ENCODE results near the gene MBTD1.
"Not testable (repeated sequence)": the region's sequence is repeated elsewhere in the genome, so short reads cannot be mapped to it uniquely, and the experiment has no call there.

Gene MBTD1

GRCh38 chr17:51185763-51186332, 74.0 kb downstream of the MBTD1 start:
- DNase-seq = no peak

- no peak for DNase-seq
Measured at GRCh38 chr17:51184124-51184523, 75.7 kb downstream of the MBTD1 start.

GRCh38 chr17:51180486-51180885, 79.4 kb downstream of the MBTD1 start:
- no peak for DNase-seq

GRCh38 chr17:51172030-51172429, 87.8 kb downstream of the MBTD1 start:
- DNase-seq = not testable (repeated sequence)

GRCh38 chr17:51170736-51171135, 89.1 kb downstream of the MBTD1 start:
- no peak for DNase-seq

- DNase-seq = no peak
Measured at GRCh38 chr17:51169340-51169739, 90.5 kb downstream of the MBTD1 start.

GRCh38 chr17:51166987-51167931, 92.6 kb downstream of the MBTD1 start:
- DNase-seq = peak; percentile 58

GRCh38 chr17:51166198-51166986, 93.5 kb downstream of the MBTD1 start, which contains the start of gene NME2:
TSS of gene NME2 (plus strand) at chr17:51166411. CDS start at chr17:51166831, 420 bp downstream.
- peak; percentile 91 for DNase-seq

GRCh38 chr17:51165680-51166197, 94.1 kb downstream of the MBTD1 start:
- DNase-seq = no peak

GRCh38 chr17:51164911-51165679, 94.8 kb downstream of the MBTD1 start:
- peak; percentile 28 for DNase-seq

- no peak for DNase-seq
Measured at GRCh38 chr17:51161541-51161940, 98.3 kb downstream of the MBTD1 start.

GRCh38 chr17:51159604-51160003, 100.2 kb downstream of the MBTD1 start:
- DNase-seq = no peak

GRCh38 chr17:51155416-51155815, 104.4 kb downstream of the MBTD1 start:
- no peak for DNase-seq

- DNase-seq = no peak
Measured at GRCh38 chr17:51154176-51154575, 105.7 kb downstream of the MBTD1 start.

- peak; percentile 100 for DNase-seq
Measured at GRCh38 chr17:51153210-51154072, 106.4 kb downstream of the MBTD1 start, which contains the start of gene NME1. TSS of gene NME1 (plus strand) at chr17:51153559. CDS start at chr17:51155655, 2,096 bp downstream.

- DNase-seq = no peak
Measured at GRCh38 chr17:51152766-51153209, 107.1 kb downstream of the MBTD1 start.

- no peak for DNase-seq
Measured at GRCh38 chr17:51150932-51151331, 108.9 kb downstream of the MBTD1 start.

GRCh38 chr17:51149163-51149562, 110.7 kb downstream of the MBTD1 start:
- DNase-seq = no peak

GRCh38 chr17:51147650-51148049, 112.2 kb downstream of the MBTD1 start:
- no peak for DNase-seq

GRCh38 chr17:51144266-51145022, 115.4 kb downstream of the MBTD1 start:
- DNase-seq = no peak

Data from NCI-H774 (cell line).